Glutamatergic neuron (in vitro differentiated cells): ENCODE measurements around the gene ABCA2. TPM values are rescaled to one million over a fixed set of nuclear protein-coding genes. Genes with fewer than 3 reads are reported as not detected.
A peak's percentile ranks its signal among the peaks of the same experiment; 100 is the strongest.

Experiments
- DNase-seq: peaks from one replicate; pipeline ENCODE4 v3.0.0; 2022
- H3K27ac Mint-ChIP-seq: one replicate; pipeline ENCODE4 v1.8.0; 2020; ENCODE audit warnings: mild to moderate bottlenecking, mixed read lengths, inconsistent platforms; ENCODE audit not compliant: unreplicated experiment
- H3K27me3 Mint-ChIP-seq: one replicate; pipeline ENCODE4 v1.8.0; 2020; ENCODE audit warnings: mild to moderate bottlenecking, moderate library complexity, mixed read lengths, inconsistent platforms; ENCODE audit not compliant: unreplicated experiment
- H3K36me3 Mint-ChIP-seq: one replicate; pipeline ENCODE4 v1.8.0; 2020; ENCODE audit warnings: mild to moderate bottlenecking, mixed read lengths, inconsistent platforms; ENCODE audit not compliant: unreplicated experiment
- H3K4me1 Mint-ChIP-seq: one replicate; pipeline ENCODE4 v1.8.0; 2020; ENCODE audit warnings: mild to moderate bottlenecking, low read depth, mixed read lengths, inconsistent platforms; ENCODE audit not compliant: unreplicated experiment
- H3K4me3 Mint-ChIP-seq: one replicate; pipeline ENCODE4 v1.8.0; 2020; ENCODE audit warnings: mild to moderate bottlenecking, mixed read lengths, inconsistent platforms; ENCODE audit not compliant: unreplicated experiment
- H3K9me3 Mint-ChIP-seq: one replicate; pipeline ENCODE4 v1.8.0; 2020; ENCODE audit warnings: mild to moderate bottlenecking, moderate library complexity, mixed read lengths, inconsistent platforms; ENCODE audit not compliant: unreplicated experiment
- CTCF ChIP-seq: fragments of 200-600 bp; sonication (generic); IDR thresholded peaks from one replicate; pipeline ENCODE4 v1.5.0; 2021; ENCODE audit not compliant: partially characterized antibody, unreplicated experiment
- total RNA-seq: library from RNA; stranded (reverse); fragmentation: NEBNext Ultra II Directional; extraction: Animal tissue kit (Norgen Biotek cat#: 25700); gene quantifications from one replicate; pipeline ENCODE4 v1.2.1, GENCODE V29; 2021; ENCODE audit not compliant: unreplicated experiment

ABCA2 gene
- total RNA-seq, 1 donor from 2014 or later: 70.7 TPM

GRCh38 chr9:137069508-137070091 is 41.6 kb upstream of the ABCA2 start:
- TF ChIP-seq CTCF: no peak
- no peak overlapping the region for H3K27ac Mint-ChIP-seq
- peaks cover 8% of the 10 kb centered on the region for H3K4me1 Mint-ChIP-seq
- H3K4me3 Mint-ChIP-seq: peak overlapping the region; percentile 63
- no peaks in the 10 kb centered on the region for H3K36me3 Mint-ChIP-seq
- peaks cover 8% of the 10 kb centered on the region for H3K27me3 Mint-ChIP-seq
- peak; percentile 55 for DNase-seq
- peaks cover 10% of the 10 kb centered on the region for H3K9me3 Mint-ChIP-seq

- H3K9me3 Mint-ChIP-seq: peaks cover 9% of the 10 kb centered on the region
- H3K36me3 Mint-ChIP-seq: no peaks in the 10 kb centered on the region
- TF ChIP-seq CTCF: no peak
- peaks cover 8% of the 10 kb centered on the region for H3K4me1 Mint-ChIP-seq
- H3K27me3 Mint-ChIP-seq: peaks cover 7% of the 10 kb centered on the region
- no peak for DNase-seq
- H3K27ac Mint-ChIP-seq: no peak overlapping the region
- H3K4me3 Mint-ChIP-seq: peak overlapping the region; percentile 67
Measured at GRCh38 chr9:137068539-137069507, 40.8 kb upstream of the ABCA2 start.

- Mint-ChIP-seq H3K9me3 (peaks cover 5% of the 10 kb centered on the region), H3K27ac (no peak overlapping the region), H3K27me3 (peaks cover 6% of the 10 kb centered on the region), H3K4me1 (peaks cover 8% of the 10 kb centered on the region), H3K36me3 (no peaks in the 10 kb centered on the region), H3K4me3 (no peak overlapping the region)
- DNase-seq: peak; percentile 80
- TF ChIP-seq CTCF: peak; percentile 88
Measured at GRCh38 chr9:137067860-137068538, 40.0 kb upstream of the ABCA2 start.

GRCh38 chr9:137066096-137066861 is 38.2 kb upstream of the ABCA2 start:
- Mint-ChIP-seq H3K27me3 (peaks cover 4% of the 10 kb centered on the region), H3K36me3 (no peaks in the 10 kb centered on the region), H3K9me3 (peaks cover 7% of the 10 kb centered on the region), H3K4me1 (peaks cover 8% of the 10 kb centered on the region), H3K27ac (no peak overlapping the region), H3K4me3 (no peak overlapping the region)
- TF ChIP-seq CTCF: no peak
- no peak for DNase-seq
